HG03280 (cell line): ENCODE data around the gene PRR22.

Source experiments
- ATAC-seq: cut with Tn5 transposase; IDR thresholded peaks from one replicate; pipeline ENCODE4 v1.9.1; 2021; ENCODE audit warnings: mild to moderate bottlenecking, moderate library complexity; ENCODE audit not compliant: unreplicated experiment

Gene PRR22

DNA sequence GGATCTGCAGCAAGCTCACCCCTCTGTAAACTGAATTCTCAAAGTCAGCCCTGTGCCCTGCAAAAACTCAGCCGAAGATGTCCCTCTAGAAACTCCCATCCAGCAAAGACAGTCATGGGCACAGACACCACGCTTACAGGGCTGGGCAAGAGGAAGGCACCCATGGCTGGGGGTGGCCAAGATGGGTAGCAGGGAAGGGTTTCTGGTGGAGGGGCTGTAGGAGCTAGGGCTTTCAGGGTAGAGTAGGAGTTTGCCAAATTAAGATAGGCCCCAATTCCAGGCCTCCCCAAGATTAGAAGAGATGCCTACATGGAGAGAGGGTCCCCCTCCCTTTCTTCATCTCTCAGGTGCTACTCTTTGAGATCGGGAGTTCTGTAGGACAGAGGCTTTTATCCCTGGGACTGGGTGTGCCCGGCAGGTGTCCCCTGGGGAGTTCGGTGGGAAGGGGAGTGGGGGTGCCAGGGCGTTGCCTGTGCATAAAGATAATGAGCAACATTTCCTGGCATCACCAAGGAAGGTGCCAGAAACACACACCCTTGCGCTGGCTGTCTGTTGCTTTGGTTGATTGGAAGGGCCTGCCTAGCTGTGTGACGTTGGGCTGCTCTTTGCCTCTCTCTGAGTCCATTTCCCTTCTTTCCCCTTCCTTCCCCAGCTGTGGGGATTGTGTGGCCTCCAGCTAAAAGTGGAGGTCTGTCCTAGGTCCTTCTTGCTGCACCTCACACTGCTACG is 29.7 kb upstream of the PRR22 start:
- ATAC-seq = no peak

- ATAC-seq = no peak
These were observed 26.6 kb upstream of the PRR22 start for GRCh38 chr19:5811117-5811516.

GRCh38 chr19:5809469-5809868 is 24.9 kb upstream of the PRR22 start:
- ATAC-seq = no peak

- ATAC-seq = no peak
These were observed 24.5 kb upstream of the PRR22 start for GRCh38 chr19:5809053-5809452.

DNA sequence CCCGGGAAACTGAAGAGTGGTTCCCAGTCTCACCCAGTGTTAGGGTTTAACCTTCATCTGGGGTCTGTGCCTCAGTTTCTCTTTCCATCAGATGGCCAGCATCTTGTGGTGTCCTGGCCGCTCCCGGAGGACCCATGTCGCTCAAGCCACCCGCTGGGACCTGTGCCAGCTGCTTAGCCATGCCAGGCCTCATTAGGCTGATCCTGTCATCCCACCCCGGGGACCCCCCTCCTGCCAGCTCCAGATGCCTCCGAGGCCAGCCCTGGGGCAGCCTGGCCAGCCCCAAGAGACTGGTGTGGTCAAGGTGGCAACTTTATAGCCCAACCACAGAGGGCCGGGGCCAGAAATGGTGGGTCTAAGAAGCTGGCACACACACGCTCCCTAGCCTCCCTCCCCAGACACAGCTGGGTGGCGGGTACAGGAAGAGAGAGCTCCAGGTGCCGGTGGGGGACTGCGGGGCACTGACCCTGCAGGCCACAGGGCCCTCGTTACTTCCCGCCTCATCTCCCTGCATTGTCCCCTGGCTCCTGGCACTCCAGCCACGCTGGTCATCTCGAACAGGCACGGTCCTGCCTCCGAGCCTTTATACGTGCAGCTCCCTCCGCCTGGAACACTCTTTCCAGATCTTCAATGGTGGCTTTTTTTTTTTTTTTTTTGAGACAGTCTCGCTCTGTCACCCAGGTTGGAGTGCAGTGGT is 23.7 kb upstream of the PRR22 start:
- ATAC-seq = no peak

GRCh38 chr19:5806905-5807304 is 22.4 kb upstream of the PRR22 start:
- no peak for ATAC-seq

- no peak for ATAC-seq
These were observed 21.6 kb upstream of the PRR22 start for GRCh38 chr19:5806133-5806489.

DNA sequence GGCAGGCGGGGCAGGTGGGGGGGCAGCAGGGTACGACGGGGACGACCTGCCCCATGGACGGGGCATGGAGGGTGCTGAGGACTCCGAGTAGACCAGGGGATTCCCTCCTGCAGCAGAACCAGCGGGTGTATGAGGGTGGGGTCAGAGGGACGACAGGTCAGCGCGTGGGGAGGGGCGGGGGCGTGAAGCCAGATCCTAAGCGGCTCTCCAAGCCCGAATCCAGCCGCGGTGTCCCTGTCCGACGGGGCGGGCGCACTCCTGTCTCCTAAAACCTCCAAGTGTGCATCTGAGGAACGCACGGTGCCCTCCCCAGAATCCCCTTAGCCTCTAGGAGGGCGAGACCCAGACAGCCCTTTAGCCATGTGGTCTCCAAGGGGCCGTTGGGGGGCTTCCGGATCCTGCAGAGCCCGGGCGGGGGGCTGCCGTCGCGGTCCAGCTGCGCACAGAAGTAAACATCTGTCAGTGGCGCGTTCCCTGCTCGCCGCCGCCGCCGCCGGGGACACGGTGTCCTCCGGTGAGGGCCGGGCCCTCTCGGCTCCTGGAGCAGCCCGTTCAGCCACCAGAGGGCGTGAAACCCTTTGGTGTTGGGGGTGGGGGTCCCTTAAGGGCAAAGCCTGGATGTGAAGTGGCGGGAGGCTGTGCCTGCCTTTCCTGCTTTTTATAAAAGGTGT is 21.1 kb upstream of the PRR22 start:
- no peak for ATAC-seq

DNA sequence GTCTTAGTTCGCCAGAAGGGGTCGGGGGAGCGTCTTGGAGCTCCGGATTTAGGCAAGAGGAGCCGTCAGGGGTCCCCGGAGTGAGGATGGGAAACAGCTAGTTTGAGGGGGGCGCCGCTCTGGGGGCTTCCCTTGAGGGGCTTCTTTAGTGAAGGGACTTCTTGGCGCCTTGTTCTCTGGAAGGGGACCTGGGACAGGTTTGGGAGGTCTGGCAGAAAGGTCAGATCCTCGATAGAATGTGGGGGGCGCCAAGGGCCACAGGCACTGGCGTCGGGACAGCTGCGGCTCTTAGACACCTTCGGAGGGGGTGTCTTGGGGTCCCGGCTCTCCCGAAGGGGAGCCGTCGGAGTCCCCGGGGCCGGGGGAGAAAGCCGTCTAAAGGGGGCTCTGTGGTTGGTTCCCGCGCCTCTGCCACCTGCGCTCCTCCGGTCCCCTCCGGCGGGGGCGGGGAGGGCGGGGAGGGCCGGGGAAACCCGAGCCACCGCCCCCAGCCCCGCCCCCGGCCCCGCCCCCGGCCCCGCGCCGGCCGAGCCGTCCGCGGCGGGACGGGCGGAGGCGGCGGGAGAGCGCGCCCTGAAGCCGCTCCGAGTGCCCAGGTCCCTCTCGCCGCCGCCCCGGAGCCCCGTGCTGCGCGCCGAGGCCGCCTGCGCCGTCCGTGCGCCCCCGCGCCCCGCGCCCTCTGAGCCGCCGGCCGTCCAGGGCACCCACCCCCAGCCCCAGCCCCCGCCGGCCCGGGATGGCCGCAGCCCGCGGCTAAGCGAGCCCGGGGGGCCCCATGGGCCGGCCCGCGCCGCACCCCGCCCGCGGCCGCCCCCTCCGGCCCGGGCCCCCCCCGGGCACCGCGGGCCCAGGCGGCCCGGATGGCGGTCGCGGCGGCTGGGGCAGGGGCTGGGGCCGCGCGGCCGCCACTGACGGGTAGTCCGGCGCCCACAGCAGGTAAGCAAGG is 20.2 kb upstream of the PRR22 start, which contains the start of gene NRTN:
NRTN (plus strand) TSS at position 552 of the 946 bp plus-strand sequence. CDS start 19,099 bp downstream, outside the sequence.
- no peak for ATAC-seq

GRCh38 chr19:5803752-5804515 is 19.4 kb upstream of the PRR22 start:
- peak; percentile 79 for ATAC-seq

DNA sequence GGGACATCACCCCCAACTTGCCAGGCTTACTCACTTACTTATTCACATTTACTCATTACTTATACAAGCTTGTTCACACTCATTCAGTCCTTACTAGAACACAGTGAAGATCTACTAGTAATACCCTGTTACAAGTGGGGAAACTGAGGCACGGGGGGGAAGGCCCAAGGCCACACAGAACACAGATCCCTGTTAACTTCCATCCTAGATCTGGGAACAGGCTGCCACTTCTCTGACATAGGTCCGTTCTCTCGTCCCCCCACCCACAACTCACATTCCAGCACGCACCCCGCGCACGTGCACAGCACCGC is 18.9 kb upstream of the PRR22 start:
- no peak for ATAC-seq

DNA sequence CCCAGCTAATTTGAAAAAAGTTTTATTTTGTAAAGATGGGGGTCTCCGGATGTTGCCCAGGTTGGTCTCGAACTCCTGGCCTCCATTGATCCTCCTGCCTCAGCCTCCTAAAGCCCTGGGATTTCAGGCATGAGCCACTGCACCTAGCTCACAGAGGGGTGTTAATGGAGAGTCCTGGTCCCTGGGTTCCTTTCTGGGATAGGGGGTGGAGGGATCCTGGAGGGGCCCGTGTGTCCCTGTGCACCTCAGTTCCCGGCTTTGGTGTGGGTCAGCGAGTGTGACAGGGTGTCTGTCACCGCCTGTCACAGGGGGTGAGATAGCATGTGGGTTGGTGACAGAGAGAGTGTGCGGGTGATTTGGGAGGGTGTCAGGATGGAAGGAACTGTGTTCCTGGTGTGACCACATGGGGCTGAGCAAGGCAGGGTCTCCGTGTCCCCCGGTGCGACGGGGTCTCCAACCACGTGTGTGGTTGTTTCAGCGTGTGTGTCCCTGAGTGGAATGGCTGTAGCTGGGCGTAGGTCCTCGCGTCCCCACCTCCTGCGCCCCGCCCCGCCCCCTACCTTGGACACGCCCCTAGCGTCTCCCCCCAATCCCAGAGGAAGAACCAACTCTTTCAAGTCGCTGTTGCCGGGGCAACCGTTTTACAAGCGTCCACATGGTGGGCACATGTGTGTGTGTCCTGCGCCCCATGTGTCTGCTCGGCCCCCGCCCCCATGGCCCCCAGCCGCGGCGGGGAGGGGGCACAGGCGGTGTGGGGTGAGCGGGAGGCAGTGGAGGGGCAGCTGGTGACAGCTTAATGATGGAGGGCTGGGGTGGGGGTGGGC is 17.5 kb upstream of the PRR22 start:
- ATAC-seq = no peak

DNA sequence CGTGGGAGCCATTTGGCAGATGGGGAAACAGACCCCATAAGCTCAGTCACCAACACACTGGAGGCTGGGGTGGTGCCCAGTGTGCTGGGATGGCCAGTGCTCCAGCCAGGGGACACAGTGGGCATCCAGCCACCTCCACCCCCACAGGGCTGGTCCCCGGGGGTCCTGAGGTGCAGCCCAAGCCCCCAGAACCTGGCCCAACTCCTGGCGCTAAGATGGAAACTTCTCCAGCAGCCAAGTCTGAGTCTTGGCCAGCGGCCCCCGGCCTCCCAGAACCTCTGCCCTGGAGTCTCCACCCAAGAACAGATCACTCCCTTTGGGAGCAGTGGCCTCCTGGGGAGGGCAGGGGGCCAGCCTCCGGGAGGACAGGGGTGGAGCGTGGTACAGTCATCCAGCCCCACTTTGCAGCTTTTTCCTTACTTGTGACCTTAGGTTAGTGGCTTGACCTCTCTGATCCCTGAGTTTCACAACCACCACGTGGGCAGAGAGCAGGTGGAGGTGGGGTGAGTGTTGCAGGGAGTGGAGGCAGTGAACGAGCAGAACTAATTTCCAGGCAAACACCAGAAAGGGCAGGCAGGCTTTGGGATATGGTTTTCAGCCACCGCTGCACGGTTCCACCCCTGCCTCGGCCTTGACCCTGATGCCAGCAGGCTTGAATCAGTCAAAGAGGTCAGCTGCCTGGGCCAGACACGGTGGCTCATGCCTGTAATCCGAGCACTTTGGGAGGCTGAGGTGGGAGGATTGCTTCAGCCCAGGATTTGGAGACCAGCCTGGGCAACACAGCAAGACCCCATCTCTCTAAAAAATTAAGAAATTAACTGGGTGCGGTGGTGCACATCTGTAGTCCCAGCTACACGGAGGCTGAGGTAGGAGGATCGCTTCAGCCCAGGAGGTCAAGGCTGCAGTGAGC is 16.1 kb upstream of the PRR22 start:
- ATAC-seq = no peak

DNA sequence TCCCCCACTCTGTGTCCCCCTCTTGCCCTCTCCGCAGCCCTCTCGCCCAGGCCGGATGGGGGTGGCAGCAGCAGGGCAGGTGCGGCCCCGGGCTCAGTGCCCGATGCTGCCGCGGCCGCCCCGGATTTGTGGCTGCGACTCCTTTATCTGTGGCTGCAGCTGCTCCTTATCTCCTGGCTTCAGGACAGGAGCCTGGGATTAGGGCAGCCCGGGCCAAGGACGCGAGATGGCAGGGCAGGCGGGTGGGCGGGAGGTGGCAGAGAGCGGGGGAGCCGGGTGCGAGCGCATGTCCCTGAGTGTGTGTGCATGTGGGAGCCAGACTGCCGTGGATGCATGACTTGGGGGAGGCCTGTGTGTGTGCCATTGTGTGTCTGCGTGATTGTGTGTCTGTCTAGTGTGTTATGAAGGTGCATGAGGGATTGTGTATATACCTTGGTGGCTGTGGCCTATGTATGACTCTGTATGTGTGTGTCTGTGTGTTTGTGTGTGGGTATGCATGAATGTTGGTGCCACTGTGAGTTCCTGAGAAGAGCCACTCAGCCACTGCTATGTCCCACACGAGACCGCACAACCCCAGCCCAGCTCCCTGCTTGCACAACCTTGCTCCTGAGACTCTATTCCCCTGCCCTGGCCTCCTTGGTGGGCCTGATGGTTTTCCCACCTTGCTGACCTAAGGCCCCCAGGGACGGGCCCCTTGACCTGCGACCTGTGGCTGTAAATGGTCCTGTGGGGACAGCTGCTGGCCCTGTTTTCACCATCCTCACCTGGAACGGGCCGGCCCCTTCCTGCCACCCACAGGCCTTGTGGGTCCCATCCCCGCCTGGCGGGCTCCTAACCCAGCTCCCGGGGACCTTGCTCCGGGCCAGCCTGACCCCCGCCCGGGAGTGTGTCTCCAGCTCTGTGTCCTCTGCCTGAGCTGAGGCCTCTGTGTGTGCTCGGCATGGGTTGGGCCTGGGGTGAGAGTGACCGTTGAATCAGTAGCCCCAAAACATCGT is 15.0 kb upstream of the PRR22 start:
- ATAC-seq = no peak

DNA sequence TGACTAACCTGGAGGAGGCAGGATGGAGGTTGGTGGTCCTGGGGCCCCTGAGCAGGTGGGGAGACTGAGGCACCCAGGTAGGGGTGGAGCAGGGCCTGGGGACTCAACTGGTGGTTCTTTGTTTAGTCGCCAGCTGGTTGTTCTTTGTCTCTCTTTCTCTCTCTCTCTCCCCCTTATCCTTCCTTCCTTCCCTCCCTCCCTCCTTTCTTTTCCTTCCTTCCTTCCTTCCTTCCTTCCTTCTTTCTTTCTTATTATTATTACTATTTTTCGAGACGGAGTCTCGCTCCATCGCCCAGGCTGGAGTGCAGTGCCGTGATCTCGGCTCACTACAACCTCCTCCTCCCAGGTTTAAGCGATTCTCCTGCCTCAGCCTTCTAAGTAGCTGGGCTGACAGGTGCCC is 13.7 kb upstream of the PRR22 start:
- ATAC-seq = no peak

DNA sequence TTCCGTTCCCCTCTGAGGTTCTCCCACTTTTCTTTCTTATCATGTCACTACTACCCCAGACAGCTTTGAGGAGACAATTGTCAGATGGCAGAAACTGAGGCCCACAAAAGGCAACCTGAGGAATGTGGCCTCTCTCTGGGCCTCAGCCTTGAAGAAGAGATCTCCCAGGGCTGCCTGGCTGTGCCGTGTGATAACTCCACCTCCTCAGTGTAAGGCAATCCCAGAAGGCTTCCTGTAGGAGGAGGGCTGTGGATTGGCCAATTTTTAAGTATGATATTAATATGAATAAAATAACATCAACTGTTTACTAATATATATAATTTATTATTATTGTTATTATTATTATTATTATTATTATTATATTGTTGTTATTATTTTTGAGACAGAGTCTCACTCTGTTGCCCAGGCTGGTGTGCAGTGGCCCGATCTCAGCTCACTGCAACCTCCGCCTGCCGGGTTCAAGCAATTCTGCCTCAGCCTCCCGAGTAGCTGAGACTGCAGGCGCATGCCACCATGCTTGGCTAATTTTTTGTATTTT is 10.9 kb upstream of the PRR22 start:
- no peak for ATAC-seq

GRCh38 chr19:5793188-5793587 is 8.6 kb upstream of the PRR22 start:
- ATAC-seq = no peak
